ENCODE results near the gene HHLA2.

DNA sequence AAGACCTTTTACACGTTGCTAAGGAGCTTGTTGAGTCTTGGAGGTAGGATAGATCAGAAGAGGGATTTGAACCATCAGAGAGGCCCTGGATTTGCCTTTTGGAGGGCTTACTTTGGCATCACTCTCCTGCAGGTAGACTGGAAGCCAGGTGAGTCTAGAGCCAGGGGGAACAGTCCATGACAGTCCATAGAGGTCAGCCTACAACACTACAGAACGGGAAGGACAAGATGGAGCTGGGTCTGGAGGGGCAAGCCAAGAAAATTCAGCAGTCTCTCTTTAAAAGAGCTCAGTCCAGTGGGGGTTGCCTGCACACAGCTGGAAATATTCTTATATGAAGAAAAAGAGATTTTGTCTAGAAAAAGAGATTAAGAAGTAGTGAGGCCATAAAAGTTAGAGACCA is 60.7 kb downstream of the HHLA2 start:
- no peak for TF ChIP-seq GATA3 (IDR thresholded peaks at IDR 0.05; ENCODE audit: low read depth, low read length)
- no peak for TF ChIP-seq GATA2 (IDR thresholded peaks at IDR 0.05; ENCODE audit: low read depth, low read length)

All from SH-SY5Y (cell line).